ENCODE results near the gene PDE4A. TPM values are rescaled to one million over a fixed set of nuclear protein-coding genes. Genes with fewer than 3 reads are reported as not detected.
"Not testable (repeated sequence)": the region's sequence is repeated elsewhere in the genome, so short reads cannot be mapped to it uniquely, and the experiment has no call there.

The PDE4A gene
- total RNA-seq = 10 to 100 TPM in 3 of 4 donors, 1 to 10 TPM in 1; 8.4 to 14.2 (median 11.0) TPM
- polyA plus RNA-seq = 5.5 TPM
- long read RNA-seq, donor 1, transcript PDE4A-201 (15 exons, 2,583 nt) = major isoform, 10 of 22 reads
- long read RNA-seq, donor 1, partial matches to known transcripts = 4 of 22 reads
- long read RNA-seq, donor 1, other reads (novel, unspliced or antisense) = 5 of 22 reads
- long read RNA-seq, donor 2, transcript PDE4A-201 (15 exons, 2,583 nt) = major isoform, 5 of 12 reads
- long read RNA-seq, donor 2, partial matches to known transcripts = 2 of 12 reads
- long read RNA-seq, donor 2, other reads (novel, unspliced or antisense) = 5 of 12 reads
- long read RNA-seq, donor 3, transcript PDE4A-201 (15 exons, 2,583 nt) = major isoform, 12 of 19 reads
- long read RNA-seq, donor 3, partial matches to known transcripts = 1 of 19 reads
- long read RNA-seq, donor 3, other reads (novel, unspliced or antisense) = 6 of 19 reads
- long read RNA-seq, donor 4, partial matches to known transcripts = 5 of 6 reads
- long read RNA-seq, donor 4, other reads (novel, unspliced or antisense) = 0 of 6 reads

DNA sequence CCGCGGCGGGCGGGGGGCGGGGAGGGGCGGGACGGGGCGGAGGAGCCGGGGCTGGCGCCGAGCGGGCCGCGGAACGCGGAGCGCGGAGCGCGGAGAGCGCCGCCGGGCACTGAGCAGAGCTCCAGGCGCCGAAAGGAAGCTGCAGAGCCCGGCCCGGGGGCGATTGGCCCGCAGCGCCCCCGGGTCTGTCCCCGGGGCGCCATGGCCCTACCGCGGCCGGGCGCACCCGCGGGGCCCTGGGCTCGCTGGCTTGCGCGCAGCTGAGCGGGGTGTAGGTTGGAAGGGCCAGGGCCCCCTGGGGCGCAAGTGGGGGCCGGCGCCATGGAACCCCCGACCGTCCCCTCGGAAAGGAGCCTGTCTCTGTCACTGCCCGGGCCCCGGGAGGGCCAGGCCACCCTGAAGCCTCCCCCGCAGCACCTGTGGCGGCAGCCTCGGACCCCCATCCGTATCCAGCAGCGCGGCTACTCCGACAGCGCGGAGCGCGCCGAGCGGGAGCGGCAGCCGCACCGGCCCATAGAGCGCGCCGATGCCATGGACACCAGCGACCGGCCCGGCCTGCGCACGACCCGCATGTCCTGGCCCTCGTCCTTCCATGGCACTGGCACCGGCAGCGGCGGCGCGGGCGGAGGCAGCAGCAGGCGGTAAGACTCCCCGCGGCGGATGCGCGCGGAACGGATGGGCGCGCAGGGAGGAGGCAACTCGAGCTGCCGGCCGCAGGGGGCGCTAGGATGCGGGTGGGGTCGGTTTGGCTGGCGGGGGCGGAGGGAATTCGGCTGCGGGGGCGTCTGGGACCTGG is at the start of gene PDE4A:
Gene PDE4A, plus strand, starts transcription at position 95 of the 796 bp plus-strand sequence. Its CDS starts 227 bp downstream, at position 322.
- H3K27ac ChIP-seq (ENCODE audit: low read length) = no peak within 1 kb of the TSS
- WGBS = 1% methylated on average over 104 of the region's 104 CpGs
- no peaks in the 10 kb centered on the region for H3K27me3 ChIP-seq (ENCODE audit: control insufficient read depth, insufficient read depth)
- ATAC-seq = no peak
- peak within 1 kb of the TSS; percentile 9 for H3K4me3 ChIP-seq (ENCODE audit: low read length)
- DNase-seq = peak in 1 of 3 donors; percentile 69
- peaks cover 4% of the 10 kb centered on the region for H3K4me1 ChIP-seq (ENCODE audit: control insufficient read depth, insufficient read depth, low read length)
- H3K9me3 ChIP-seq (ENCODE audit: control insufficient read depth, low read length) = no peaks in the 10 kb centered on the region
- intact Hi-C loops (cut with DNase I) = loop anchor here in 1 of 4 donors (10.0 kb wide), 1 partner anchor 566 kb away; no protein-coding TSS in a partner anchor

DNA sequence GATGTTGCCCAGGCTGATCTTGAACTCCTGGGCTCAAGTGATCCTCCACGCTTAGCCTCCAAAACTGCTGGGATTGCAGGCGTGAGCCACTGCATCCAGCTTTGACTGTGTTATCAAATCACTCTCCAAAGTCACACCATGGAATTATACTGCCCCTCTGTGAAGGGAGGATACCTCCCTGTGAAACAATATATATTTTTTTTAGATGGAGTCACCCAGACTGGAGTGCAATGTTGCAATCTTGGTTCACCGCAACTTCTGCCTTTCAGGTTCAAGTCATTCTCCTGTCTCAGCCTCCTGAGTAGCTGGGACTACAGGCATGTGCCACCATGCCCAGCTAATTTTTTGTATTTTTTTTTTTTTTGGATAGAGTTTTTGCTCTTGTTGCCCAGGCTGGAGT is 47.6 kb upstream of the PDE4A start:
- no peak overlapping the region for H3K27ac ChIP-seq (ENCODE audit: low read length)

DNA sequence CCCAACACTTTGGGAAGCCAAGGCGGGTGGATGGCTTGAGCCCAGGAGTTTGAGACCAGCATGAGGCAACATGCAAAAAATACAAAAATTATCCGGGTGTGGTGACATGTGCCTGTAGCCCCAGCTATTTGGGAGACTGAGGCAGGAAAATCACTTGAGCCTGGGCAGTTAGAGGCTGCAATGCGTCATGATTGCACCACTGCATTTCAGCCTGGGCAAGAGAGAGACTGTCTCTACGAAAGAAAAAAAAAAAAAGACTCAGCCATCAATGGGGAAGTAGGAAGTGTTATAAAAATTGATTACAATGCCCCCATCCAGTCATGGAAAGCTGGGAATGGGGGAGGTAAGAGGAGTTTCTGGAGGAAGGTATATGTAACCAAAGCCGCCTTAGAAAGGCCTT is 45.4 kb upstream of the PDE4A start:
- ATAC-seq (no peak), DNase-seq (no peak)
- 88% methylated on average over 5 of the region's 5 CpGs for WGBS
- intact Hi-C loops (cut with DNase I) = no loop called here
- no peak overlapping the region for H3K27ac ChIP-seq (ENCODE audit: low read length)
- H3K9me3 ChIP-seq (ENCODE audit: control insufficient read depth, low read length) = no peaks in the 10 kb centered on the region
- H3K4me3 ChIP-seq (ENCODE audit: low read length) = no peak overlapping the region
- H3K4me1 ChIP-seq (ENCODE audit: control insufficient read depth, insufficient read depth, low read length) = no peaks in the 10 kb centered on the region
- no peaks in the 10 kb centered on the region for H3K27me3 ChIP-seq (ENCODE audit: control insufficient read depth, insufficient read depth)

More for the DNA sequence above, 47.6 kb upstream of the PDE4A start:
- 86% methylated on average over 3 of the region's 3 CpGs for WGBS
- Histone ChIP-seq H3K4me1 (ENCODE audit: control insufficient read depth, insufficient read depth, low read length) (no peaks in the 10 kb centered on the region), H3K9me3 (ENCODE audit: control insufficient read depth, low read length) (no peaks in the 10 kb centered on the region), H3K4me3 (ENCODE audit: low read length) (no peak overlapping the region), H3K27me3 (ENCODE audit: control insufficient read depth, insufficient read depth) (no peaks in the 10 kb centered on the region)
- intact Hi-C loops (cut with DNase I) = no loop called here
- ATAC-seq (no peak), DNase-seq (no peak)

DNA sequence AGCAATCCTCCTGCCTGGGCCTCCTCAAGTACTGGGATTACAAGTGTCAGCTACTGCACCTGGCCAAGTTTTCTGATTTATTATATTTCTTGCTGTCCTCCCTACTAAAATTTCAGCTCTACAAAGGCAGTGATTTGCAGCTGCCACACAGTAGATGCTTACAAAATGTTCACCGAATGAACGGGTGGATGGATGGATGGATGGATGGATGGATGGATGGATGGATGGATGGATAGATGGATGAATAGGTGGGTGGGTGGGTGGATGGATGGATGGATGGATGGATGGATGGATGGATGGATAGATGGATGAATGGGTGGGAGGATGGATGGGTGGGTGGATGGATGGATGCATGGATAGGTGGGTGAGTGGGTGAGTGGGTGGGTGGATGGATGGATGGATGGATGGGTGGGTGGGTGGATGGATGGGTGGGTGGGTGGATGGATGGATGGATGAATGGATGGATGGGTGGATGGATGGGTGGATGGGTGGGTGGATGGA is 43.1 kb upstream of the PDE4A start:
- intact Hi-C loops (cut with DNase I); ATAC-seq; H3K4me3 ChIP-seq (ENCODE audit: low read length); H3K4me1 ChIP-seq (ENCODE audit: control insufficient read depth, insufficient read depth, low read length); H3K9me3 ChIP-seq (ENCODE audit: control insufficient read depth, low read length); DNase-seq; H3K27ac ChIP-seq (ENCODE audit: low read length); H3K27me3 ChIP-seq (ENCODE audit: control insufficient read depth, insufficient read depth): not testable (repeated sequence)
- 96% methylated on average over 2 of the region's 2 CpGs for WGBS

DNA sequence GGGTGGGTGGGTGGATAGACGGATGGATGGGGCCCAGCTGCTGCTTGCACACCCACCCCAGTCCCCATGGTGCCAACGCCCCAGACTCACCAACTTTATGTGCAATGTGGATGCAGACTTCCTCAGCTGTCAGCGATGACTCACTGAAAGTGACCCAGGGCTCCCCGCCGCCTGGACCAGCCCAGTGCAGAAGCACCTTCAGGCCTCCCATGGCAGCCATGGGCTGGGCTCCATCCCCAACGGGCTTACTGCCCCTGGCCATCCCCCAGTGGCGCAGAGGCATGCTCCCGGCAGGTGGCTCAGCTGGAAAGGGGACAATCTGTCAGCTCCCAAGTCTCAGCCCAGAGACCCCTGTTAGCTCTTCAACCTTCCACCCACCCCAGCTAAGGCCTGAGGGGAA is 42.2 kb upstream of the PDE4A start:
- Histone ChIP-seq H3K27me3 (ENCODE audit: control insufficient read depth, insufficient read depth) (no peaks in the 10 kb centered on the region), H3K9me3 (ENCODE audit: control insufficient read depth, low read length) (no peaks in the 10 kb centered on the region), H3K27ac (ENCODE audit: low read length) (no peak overlapping the region), H3K4me3 (ENCODE audit: low read length) (no peak overlapping the region), H3K4me1 (ENCODE audit: control insufficient read depth, insufficient read depth, low read length) (no peaks in the 10 kb centered on the region)
- no peak for DNase-seq
- ATAC-seq = no peak
- intact Hi-C loops (cut with DNase I) = no loop called here
- WGBS = 96% methylated on average over 8 of the region's 8 CpGs

DNA sequence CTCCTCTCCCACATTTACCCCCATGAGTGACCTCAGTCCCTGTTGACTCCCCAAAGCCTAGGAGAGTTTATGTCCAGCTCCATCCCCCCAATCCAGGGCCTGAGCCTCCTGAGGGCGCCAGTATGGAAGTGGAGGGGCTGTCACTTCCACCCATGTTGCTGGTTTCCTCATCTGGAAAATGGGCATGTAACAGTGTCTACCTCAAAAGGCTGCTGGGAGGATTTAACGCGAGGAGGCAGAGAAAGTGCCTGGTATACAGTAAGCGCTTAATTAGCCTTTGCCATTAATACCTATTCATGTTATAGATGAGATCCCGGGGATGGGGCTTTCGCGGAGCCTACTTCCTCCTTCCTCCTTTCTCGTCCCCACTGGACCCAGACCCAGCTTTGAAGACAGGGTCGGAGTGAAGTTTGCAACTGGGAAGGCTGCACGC is 40.4 kb upstream of the PDE4A start:
- no peak for DNase-seq
- ATAC-seq = no peak
- Histone ChIP-seq H3K9me3 (ENCODE audit: control insufficient read depth, low read length) (no peaks in the 10 kb centered on the region), H3K27ac (ENCODE audit: low read length) (peak overlapping the region; percentile 54), H3K4me1 (ENCODE audit: control insufficient read depth, insufficient read depth, low read length) (no peaks in the 10 kb centered on the region), H3K27me3 (ENCODE audit: control insufficient read depth, insufficient read depth) (no peaks in the 10 kb centered on the region), H3K4me3 (ENCODE audit: low read length) (peak overlapping the region; percentile 85)
- 2% methylated on average over 10 of the region's 10 CpGs for WGBS
- intact Hi-C loops (cut with DNase I) = no loop called here

DNA sequence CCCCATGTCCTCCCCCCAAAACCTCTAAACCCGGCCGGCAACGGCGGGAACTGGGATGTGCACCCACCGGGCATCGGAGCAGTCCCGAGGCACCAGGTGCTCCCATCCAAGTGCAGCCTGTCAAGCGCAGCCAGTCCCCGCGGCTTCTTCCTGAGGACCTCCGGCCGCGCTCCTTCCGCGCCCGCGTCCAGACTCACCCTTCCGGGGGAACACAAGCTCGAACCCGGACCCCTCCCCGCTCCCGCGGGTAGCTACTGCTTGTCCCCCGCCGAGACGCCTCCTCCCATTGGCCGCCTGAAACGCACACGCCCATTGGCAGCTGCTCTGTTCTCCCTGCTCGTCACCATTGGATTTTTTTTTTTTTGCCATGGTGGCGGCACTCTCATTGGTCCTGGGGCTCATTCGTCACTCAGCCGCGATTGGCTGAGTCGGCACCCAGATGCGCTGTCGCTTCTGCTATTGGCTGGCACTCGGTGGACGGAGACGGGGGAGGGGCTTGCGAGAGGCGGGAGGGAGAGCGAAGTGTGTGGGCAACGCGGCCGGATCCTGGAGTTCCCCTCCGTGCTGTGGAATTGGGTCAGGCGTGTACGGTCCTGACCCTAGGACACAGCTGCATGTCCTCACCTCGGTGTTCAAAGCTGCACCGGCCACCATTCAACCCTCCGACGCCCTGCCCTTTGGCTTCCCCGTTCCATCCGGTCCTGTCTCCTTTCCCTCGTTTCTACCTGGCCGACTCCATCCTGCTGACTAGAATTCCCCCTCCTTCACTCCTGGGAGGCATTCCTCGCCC is 39.8 kb upstream of the PDE4A start, which contains the start of gene TYK2:
Gene TYK2, minus strand, starts transcription at position 260 of the 790 bp plus-strand sequence. CDS start 2,166 bp downstream, outside the sequence.
- DNase-seq (peak; percentile 98 to 99 (median 99)), ATAC-seq (peak; percentile 99)
- intact Hi-C loops (cut with DNase I) = no loop called here
- Histone ChIP-seq H3K4me1 (ENCODE audit: control insufficient read depth, insufficient read depth, low read length) (no peaks in the 10 kb centered on the region), H3K27me3 (ENCODE audit: control insufficient read depth, insufficient read depth) (no peaks in the 10 kb centered on the region), H3K9me3 (ENCODE audit: control insufficient read depth, low read length) (no peaks in the 10 kb centered on the region), H3K4me3 (ENCODE audit: low read length) (peak within 1 kb of the TSS; percentile 85), H3K27ac (ENCODE audit: low read length) (peak within 1 kb of the TSS; percentile 58)
- under 1% methylated on average over 58 of the region's 58 CpGs for WGBS

DNA sequence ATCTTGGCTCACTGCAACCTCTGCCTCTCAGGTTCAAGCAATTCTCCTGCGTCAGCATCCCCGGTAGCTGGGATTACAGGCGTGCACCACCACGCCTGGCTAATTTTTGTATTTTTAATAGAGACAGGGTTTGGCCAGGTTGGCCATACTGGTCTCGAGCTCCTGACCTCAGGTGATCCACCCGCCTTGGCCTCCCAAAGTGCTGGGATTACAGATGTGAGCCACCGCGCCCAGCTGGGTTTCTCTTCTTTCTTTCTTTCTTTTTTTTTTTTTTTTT is 37.2 kb upstream of the PDE4A start:
- H3K9me3 ChIP-seq (ENCODE audit: control insufficient read depth, low read length); intact Hi-C loops (cut with DNase I); H3K27ac ChIP-seq (ENCODE audit: low read length); DNase-seq; H3K4me3 ChIP-seq (ENCODE audit: low read length); H3K27me3 ChIP-seq (ENCODE audit: control insufficient read depth, insufficient read depth); ATAC-seq; H3K4me1 ChIP-seq (ENCODE audit: control insufficient read depth, insufficient read depth, low read length): not testable (repeated sequence)
- WGBS = 93% methylated on average over 8 of the region's 8 CpGs

DNA sequence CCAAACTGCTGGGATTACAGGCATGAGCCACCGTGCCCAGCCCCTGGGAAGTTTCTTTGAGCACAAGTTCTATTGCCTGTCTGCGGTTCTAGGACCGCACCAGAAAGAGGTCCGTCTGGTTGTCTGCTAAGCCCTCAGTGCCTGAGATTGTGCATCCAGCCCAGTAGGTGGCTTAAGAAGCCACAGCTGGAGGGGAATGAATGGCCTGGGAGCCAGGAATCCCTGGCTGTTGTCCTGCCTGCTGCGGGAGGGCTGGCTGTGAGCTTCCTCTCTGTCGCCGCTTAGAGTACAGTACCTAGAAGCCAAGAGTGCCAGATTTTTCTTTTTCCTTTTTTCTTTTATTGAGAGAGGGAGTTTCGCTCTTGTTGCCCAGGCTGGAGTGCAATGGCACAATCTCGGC is 35.8 kb upstream of the PDE4A start:
- ATAC-seq (no peak), DNase-seq (no peak)
- WGBS = 73% methylated on average over 9 of the region's 9 CpGs
- Histone ChIP-seq H3K27me3 (ENCODE audit: control insufficient read depth, insufficient read depth) (no peaks in the 10 kb centered on the region), H3K4me1 (ENCODE audit: control insufficient read depth, insufficient read depth, low read length) (no peaks in the 10 kb centered on the region), H3K4me3 (ENCODE audit: low read length) (no peak overlapping the region), H3K27ac (ENCODE audit: low read length) (no peak overlapping the region), H3K9me3 (ENCODE audit: control insufficient read depth, low read length) (no peaks in the 10 kb centered on the region)
- intact Hi-C loops (cut with DNase I) = no loop called here

DNA sequence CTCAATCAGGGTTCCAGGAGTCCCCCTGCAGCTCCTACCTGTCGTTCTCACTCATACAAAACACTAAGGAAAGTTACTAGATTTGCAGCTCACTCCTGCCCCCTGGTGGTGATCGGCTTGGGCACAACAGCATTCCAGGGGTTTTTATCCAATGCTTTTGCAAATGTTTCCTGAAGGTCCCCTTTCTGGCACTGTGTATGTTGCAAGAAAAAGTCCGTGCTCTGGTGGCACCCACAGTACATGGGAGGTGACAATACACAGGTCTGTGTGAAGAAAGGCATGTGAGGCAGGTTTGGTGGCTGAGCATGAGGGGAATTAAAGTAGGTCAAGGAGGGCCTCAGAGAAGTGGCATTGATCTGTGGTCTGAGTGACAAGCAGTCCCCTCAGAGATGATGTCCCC is 31.4 kb upstream of the PDE4A start:
- Histone ChIP-seq H3K4me3 (ENCODE audit: low read length) (no peak overlapping the region), H3K9me3 (ENCODE audit: control insufficient read depth, low read length) (no peaks in the 10 kb centered on the region), H3K4me1 (ENCODE audit: control insufficient read depth, insufficient read depth, low read length) (no peaks in the 10 kb centered on the region), H3K27ac (ENCODE audit: low read length) (no peak overlapping the region), H3K27me3 (ENCODE audit: control insufficient read depth, insufficient read depth) (no peaks in the 10 kb centered on the region)
- ATAC-seq (peak; percentile 62 to 68), DNase-seq (peak; percentile 85 to 96 (median 92))
- intact Hi-C loops (cut with DNase I) = loop anchor here in 1 of 4 donors (2.0 kb wide), 1 partner anchor 120 kb away; no protein-coding TSS in a partner anchor
- WGBS = 0% methylated on average over 3 of the region's 3 CpGs
